B cell (primary cell): ENCODE results near the gene RBBP8NL.

Experiments used
- CTCF ChIP-seq: fragments of 200-600 bp; IDR thresholded peaks from one replicate; pipeline ENCODE4 v1.8.0; 2022; ENCODE audit warnings: antibody characterized with exemption, mild to moderate bottlenecking
- EZH2 ChIP-seq: IDR thresholded peaks from 2 replicates; pipeline ENCODE4 v1.6.1; 2012; ENCODE audit warnings: borderline replicate concordance, low read depth, mild to moderate bottlenecking, moderate library complexity, low read length; ENCODE audit not compliant: insufficient read depth, poor library complexity, severe bottlenecking

GRCh38 chr20:62451970-62452369 is 24.6 kb upstream of the RBBP8NL start:
- TF ChIP-seq CTCF (no peak), EZH2 (no peak)
